NCI-H187 (cell line): ENCODE measurements around the gene C5orf47.

ENCODE experiments used
- DNase-seq, 2 experiments: peaks; one replicate each; lab custom pipeline; 2025; lab: John Stamatoyannopoulos, UW

The C5orf47 gene

DNA sequence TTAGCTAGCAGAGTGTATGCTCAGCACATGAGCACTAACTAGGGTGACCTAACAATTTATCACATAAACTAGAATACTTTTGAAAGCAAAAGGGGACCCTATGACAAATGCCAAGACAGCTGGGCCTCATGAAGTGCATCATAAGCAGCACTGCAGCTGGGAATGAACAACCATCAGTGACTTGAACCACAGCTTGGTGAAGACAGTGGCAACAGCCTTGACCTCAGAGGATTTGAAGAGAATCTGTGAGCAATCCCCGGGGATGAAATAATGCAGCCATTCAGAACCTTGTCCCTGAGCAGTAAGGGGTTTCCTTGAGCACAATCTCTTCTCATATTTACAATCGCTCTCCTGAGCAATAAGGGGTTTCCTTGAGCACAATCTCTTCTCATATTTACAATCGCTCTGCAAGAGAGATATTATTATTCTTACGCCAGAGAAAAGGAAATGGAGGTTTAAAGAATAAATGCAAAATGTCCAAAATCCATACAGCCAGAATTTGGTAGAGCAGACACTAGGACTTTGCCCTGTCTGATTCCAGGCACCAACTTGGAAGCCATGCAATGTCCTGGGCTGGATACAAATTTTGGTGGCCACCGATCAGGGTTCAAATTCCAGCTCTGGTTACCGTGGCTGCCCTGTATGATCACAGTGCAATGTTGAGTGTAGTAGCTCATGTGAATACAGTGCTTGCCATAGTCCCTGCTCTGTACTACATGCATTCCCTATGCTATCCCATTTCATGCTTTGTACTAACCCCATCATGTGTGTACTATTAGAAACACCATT is 55.7 kb downstream of the C5orf47 start:
- no peak for DNase-seq

DNA sequence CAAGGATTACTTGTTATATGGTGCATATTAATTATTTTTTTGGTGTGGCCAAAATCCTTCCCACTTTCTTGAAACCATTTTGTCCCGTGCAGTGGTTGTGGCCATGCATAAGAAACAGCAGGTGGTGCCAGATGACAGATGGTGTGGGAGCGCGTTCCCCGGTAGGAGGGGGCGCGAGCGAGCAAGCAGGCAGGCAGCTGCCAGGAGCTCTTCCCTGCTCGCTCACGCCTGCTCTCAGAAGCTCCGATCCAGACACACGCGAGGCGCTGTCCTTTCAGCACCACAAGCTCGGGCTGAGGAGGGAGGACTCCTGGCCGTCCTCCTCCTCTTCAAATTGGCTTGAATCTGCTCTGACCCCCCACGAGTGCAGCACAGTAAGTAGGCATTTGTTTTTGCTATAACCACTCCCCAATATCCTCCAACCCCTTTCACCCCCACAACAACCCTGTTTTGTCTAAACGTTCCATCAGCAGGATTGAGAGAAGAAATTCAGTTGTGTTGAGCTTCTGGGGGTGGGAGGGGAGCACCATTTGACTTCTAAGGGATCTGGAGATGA is 56.6 kb downstream of the C5orf47 start, which contains the start of gene NSG2:
TSS of gene NSG2 (plus strand) at position 237 of the 556 bp plus-strand sequence. CDS start 1,050 bp downstream, outside the sequence.
- peak; percentile 32 to 85 for DNase-seq

DNA sequence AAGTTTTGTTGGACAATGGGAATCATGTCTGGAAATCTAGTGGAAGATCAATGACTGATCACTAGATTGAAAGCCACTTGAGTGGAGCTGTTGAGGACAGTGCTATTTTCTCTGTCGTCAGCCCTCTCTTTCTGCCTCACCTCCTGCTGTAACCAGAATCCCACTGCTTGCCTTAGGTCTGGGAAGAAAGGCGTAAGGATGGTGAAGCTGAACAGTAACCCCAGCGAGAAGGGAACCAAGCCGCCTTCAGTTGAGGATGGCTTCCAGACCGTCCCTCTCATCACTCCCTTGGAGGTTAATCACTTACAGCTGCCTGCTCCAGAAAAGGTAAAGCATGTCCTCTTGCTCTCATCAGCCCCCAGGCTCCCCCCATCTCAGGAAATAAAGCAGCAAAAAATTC is 57.6 kb downstream of the C5orf47 start:
- no peak for DNase-seq

DNA sequence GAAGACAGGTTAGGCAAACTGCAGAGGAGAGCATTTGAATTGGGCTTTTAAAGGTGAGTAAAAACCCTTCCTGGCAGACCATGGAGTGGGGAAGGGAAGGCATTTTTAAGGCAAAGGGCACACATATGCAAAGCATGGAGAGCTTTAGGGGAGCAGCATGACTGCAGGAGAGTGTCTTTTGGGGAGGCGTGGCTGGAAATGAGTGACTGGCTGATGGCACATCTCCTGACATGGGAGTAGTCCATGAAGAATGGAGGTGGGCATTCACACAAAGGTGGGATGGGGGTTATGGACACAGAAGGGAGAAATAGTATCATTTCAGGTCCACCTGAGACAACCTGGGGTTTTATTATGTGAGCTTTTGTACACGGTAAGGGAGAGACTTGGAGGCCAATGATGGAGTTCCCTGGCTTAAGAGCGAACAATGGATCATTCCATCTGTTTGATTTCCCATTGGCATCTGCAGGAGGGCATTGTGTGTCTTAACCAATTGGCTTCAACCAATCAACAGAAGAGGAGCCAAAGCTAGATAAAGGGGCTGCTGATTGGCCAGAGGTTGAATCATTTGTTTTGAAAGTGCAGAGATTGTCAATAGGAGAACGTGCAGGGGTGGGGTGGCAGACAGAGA is 58.6 kb downstream of the C5orf47 start:
- no peak for DNase-seq

DNA sequence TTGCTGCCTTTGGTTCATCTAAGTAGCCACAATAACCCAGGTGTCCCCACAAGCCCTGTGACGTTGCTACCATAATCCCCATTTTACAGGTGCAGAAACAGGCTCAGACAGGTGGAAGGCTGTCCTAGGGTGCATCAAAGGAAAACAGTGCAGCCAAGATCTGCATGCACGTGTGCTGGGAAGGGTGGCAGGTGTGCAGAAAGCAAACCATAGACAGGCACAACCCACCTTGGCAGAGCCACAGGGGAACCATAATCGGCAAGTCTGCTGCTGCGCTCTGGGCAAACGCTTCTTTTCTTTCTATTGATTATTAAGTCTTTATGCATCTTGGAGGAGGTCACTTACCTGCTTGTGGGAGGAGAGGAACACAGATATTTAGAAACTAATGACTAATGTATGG is 63.7 kb downstream of the C5orf47 start:
- no peak for DNase-seq

DNA sequence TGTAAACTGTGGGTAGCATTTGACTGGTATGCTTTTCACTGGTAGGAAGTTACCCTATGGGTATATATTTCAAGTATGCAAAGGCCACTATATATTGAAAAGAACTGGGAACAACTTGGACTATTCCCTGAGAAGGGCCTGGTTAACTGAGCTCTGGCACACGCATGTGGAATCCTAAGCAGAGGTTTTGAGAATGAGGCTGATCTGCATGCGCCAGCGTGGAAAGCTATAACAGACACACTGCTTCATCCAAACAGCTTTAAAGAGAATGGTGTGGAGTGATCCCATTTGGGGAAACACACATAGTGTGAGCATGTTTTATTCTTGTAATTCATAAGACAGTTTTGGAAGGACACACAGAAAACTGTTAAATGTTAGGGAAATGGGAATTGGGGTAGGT is 64.9 kb downstream of the C5orf47 start:
- no peak for DNase-seq
